Measurements from ENCODE around the gene ESD.

DNA sequence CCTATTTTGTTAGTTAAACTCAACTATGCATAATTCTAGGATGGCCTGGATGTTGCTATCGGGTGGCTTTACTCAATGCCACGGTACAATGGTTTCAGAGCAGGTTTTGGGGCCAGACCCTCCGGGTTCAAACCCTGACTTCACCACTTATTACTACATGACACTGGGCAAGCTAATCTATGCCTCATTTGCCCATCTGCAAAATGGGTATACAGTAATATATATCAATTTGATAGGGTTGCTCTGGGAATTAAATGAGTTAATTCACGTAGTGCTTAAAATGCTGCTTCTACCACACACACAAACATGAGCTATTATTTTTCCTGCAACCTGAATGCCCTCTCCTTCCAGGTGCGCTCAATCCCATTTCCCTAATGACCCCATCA is 839 bp downstream of the ESD start:
- TF ChIP-seq, protein P1, sequence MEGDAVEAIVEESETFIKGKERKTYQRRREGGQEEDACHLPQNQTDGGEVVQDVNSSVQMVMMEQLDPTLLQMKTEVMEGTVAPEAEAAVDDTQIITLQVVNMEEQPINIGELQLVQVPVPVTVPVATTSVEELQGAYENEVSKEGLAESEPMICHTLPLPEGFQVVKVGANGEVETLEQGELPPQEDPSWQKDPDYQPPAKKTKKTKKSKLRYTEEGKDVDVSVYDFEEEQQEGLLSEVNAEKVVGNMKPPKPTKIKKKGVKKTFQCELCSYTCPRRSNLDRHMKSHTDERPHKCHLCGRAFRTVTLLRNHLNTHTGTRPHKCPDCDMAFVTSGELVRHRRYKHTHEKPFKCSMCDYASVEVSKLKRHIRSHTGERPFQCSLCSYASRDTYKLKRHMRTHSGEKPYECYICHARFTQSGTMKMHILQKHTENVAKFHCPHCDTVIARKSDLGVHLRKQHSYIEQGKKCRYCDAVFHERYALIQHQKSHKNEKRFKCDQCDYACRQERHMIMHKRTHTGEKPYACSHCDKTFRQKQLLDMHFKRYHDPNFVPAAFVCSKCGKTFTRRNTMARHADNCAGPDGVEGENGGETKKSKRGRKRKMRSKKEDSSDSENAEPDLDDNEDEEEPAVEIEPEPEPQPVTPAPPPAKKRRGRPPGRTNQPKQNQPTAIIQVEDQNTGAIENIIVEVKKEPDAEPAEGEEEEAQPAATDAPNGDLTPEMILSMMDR (IDR thresholded peaks at IDR 0.05; ENCODE audit: low read length): no peak
- TF ChIP-seq EZH2 (IDR thresholded peaks at IDR 0.05; ENCODE audit: borderline replicate concordance, low read length): no peak

All from OCI-LY1 (cell line).